GM11168 (cell line): ENCODE measurements around the gene CDK5.

Source experiments
- in situ Hi-C: fragments of 300-500 bp; cut with MboI; formaldehyde crosslinking; loops from one replicate; pipeline ENCODE4 v1.12.0; 2022; ENCODE audit warnings: low sequenced_read_pairs; ENCODE audit not compliant: unreplicated experiment

Gene CDK5

GRCh38 chr7:151075662-151075971 lies 17.9 kb upstream of the CDK5 start:
- in situ Hi-C loops, result no loop called here

GRCh38 chr7:151074817-151075661 lies 17.3 kb upstream of the CDK5 start:
- in situ Hi-C loops, result no loop called here

GRCh38 chr7:151073990-151074389 lies 16.3 kb upstream of the CDK5 start:
- in situ Hi-C loops, result no loop called here

- in situ Hi-C loops, result no loop called here
Measured at GRCh38 chr7:151071032-151071866, 13.6 kb upstream of the CDK5 start.

- in situ Hi-C loops, result no loop called here
Measured at GRCh38 chr7:151070574-151070960, 12.9 kb upstream of the CDK5 start.

- in situ Hi-C loops, result no loop called here
Measured at GRCh38 chr7:151069841-151070573, 12.3 kb upstream of the CDK5 start.

- in situ Hi-C loops, result no loop called here
Measured at GRCh38 chr7:151068069-151068773, 10.5 kb upstream of the CDK5 start.

GRCh38 chr7:151066273-151066974 lies 8.7 kb upstream of the CDK5 start:
- in situ Hi-C loops, result no loop called here

- in situ Hi-C loops, result no loop called here
Measured at GRCh38 chr7:151065516-151065915, 7.8 kb upstream of the CDK5 start.

- in situ Hi-C loops, result no loop called here
Measured at GRCh38 chr7:151064993-151065392, 7.3 kb upstream of the CDK5 start.

- in situ Hi-C loops, result no loop called here
Measured at GRCh38 chr7:151064454-151064853, 6.8 kb upstream of the CDK5 start.

GRCh38 chr7:151063212-151063561 lies 5.5 kb upstream of the CDK5 start:
- in situ Hi-C loops, result no loop called here

GRCh38 chr7:151062399-151063211 lies 4.9 kb upstream of the CDK5 start:
- in situ Hi-C loops, result no loop called here

GRCh38 chr7:151062111-151062398 lies 4.4 kb upstream of the CDK5 start:
- in situ Hi-C loops, result no loop called here

GRCh38 chr7:151061213-151062110 lies 3.8 kb upstream of the CDK5 start:
- in situ Hi-C loops, result no loop called here

GRCh38 chr7:151060416-151061212 lies 2.9 kb upstream of the CDK5 start:
- in situ Hi-C loops, result no loop called here

- in situ Hi-C loops, result no loop called here
Measured at GRCh38 chr7:151060113-151060415, 2.4 kb upstream of the CDK5 start.
